GM03348 (cell line): ENCODE data around the gene XYLT1.

Experiments used
- DNase-seq: peaks from one replicate; pipeline ENCODE4 v3.0.0; 2012; ENCODE audit warnings: low spot score

The XYLT1 gene

DNA sequence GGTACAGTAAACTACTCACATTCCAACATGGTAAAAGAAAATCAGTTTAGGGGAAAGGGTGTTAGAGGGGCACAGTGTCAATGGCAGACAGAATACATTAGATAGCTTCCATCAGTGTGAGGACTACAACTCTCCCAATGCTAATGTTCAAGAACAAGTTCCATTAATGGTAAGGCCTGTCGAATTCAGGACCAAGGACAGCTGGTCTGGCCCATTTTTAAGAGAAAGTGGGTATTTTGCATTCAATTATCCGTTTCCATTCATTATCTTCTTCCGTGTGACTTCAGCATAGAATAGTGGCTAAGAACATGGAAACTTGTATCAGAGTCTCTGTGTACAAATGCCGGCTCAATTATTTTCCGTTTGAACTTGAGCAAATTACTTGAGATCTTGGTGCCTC is 98.4 kb downstream of the XYLT1 start:
- no peak for DNase-seq

DNA sequence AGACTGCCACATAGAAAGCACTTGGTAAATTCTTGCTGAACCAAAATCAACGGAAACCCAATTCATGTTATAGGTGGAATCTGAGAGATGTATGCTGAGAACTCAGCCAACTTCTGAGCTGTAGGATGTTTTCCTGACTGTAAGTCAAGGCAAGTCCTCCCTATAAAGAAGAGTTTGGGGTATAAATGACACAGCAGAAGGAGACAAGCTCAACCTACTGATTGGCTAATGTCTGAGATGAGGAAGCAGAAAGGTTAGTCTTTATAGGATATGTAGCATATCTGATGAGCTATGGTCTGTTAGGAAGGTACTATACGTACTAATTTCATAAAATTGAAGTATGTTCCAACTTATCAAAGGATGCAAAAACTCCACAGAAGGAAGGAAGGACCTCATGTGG is 99.5 kb downstream of the XYLT1 start:
- no peak for DNase-seq

DNA sequence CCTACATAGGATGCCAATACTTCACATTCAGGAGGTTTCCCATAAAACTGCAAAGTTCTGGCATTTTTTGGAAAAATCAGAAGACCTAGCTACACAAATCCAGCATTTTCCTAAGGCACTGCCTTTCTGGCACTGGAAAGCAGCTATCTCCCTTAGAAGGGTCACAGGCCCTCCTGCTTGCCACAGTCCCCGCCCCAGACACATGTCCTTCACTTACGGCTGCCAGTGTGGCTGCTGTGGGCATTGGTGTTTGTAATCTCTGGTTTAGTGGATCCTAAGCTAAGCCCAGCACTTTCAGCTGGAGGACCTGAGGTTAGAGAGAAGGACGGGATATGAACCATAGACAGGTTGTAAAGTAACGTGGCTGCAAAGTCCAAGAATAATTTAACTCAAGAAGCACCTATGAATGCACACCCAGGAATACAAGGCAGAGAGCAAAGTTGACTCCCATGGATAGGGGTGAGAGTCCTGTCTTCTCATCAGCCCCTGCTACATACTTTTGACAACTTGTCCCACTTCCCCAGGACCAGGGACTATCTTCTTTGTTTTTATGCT is 100.0 kb downstream of the XYLT1 start:
- no peak for DNase-seq

DNA sequence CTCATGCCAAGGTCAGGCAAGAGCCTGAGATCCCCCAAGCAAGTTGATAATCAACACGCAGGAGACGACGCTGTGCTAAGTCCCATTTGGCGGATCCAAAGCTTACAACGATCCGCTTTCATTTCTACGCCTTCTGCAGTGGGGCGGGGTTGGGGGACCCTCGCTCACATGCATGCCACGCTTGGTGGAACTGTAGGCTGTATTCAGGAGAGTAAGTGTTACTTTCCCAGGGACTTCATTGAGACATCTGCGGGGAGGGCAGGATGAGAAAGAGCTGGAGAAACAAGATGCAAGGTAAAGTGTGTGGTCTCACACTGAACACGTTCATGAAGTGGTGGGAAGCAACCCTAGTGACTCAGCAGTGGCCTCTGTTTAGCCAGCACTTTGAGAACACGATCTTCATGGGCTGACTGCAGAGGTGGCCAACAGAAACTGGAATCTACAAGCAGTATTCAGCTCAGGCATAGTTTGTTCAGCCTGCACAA is 100.5 kb downstream of the XYLT1 start:
- DNase-seq, result no peak

DNA sequence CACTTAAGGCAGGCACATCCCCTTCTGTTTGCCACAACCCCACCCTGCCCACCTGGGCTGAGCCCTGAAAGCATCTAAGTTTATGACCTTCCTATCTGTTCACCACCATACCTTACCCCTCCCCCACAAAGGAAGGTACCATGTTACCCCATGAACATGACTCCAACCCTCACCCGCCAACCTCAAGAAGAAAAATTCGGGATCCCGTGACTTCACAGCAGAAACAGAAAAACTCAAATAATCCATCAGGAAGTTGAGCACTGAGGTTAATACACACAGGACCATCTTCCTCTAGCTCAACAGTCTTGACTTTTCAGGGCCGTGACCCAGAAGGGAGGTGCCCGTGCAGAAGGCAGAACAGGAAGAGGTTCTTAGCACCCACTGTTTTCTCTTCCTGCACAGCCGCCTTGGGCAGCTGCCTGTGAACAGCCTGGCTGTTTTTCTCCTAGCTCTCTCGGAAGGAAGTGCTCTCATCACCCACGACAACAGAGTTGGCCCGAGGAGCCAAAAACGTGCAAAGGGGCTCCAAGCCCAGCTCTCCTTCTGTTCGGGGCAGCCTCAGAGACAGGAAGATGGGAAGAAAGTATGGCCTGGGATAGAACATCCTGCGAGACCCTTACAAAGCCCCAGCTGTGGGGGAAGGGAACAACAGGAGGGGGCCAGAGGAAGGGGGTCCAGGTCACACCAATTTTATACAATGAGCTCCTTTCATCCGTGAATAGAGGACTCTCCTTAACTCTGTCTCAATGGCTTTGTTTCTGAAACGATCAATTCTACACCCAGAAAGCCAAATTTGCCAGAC is 101.1 kb downstream of the XYLT1 start:
- DNase-seq, result no peak

DNA sequence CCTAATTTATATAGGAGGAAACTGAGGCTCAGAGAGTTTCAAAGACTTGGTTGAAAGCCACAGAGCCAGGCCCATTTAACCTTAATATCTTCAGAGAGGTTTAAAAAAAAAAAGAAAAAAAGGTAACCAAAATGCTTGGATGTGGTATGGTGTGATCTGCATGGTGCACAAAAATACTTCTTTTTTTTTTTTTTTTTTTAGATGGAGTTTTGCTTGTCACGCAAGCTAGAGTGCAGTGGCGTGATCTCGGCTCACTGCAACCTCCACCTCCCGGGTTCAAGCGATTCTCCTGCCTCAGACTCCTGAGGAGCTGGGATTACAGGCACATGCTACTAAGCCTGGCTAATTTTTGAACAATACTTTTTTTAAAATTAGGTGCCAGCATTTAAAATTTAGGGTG is 101.8 kb downstream of the XYLT1 start:
- DNase-seq, result no peak

DNA sequence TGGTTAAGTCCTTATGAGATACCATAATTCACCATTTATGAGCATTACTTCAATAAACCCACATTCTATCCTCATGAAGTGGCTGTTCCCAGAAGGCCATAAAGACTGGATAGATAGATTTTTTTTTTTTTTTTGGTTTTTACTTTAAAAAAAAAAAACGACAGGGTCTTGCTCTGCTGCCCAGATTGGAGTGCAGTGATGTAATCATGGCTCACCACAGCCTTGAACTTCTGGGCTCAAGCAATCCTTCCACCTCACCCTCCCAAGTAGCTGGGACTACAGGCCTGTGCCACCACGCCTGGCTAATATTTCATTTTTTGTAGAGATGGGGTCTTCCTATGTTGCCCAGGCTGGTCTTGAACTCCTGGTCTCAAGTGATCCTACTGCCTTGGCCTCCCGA is 102.3 kb downstream of the XYLT1 start:
- DNase-seq, result no peak

DNA sequence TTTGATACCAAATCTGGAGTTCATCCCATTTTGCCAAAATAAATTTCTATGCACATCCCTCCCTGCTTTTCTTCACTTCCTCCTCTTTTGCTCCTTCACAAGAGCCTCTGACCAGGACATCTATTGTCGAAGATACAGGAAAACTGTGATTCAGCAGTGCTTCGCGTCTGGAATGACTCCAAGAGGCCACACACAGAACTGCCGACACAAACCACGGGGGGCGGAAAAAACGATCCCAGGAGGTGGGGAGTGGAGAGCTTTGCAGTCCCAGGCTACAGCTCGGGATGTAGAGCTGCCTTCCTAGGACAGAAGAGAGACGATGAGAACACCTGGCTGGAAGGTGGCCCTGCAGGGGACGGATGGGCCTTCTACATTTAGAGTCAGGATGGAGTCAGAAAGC is 102.8 kb downstream of the XYLT1 start:
- peak; percentile 45 for DNase-seq

DNA sequence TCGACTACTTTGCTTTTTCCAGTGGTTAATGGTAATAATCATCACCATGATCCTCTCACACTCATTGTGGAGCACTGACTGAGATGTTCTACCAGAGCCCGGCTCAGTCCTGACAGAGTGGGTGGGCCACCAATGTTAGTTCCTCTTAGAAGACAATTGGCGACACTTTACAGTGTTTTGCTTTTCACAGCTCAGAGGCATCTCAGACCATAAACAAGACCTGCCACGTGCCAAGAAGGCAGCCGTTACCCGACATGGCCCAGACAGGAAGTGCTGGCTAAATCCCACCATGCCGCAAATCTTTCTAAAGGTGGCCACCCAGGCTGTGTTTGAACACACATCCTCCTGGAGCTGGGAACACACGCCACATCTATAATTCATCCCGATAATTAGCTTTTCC is 103.7 kb downstream of the XYLT1 start:
- no peak for DNase-seq

DNA sequence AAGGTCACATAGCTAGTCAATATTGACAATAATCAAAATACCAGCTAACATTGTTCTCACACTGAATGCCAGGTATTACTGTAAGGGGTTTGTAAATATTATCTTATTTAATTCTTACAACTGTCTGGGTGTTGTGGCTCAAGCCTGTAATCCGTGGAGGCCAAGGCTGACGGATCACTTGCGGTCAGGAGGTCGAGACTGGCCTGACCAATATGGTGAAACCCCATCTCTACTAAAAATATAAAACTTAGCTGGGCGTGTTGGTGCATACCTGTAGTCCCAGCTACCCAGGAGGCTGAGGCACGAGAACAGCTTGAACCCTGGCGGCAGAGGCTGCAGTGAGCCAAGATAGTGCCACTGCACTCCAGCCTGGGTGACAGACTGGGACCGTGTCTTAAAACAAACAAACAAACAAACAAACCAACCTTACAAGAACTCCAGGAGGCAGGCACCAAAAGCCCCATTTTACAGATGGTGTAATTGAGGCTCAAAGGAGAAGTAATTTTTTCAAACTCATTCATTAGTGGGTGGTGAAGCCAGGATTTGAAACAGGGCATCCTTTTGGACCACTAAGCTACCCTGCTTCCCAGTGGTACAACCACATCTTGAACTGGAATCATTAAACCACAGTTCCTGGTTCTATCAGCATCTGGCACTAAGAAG is 104.3 kb downstream of the XYLT1 start:
- DNase-seq, result no peak

DNA sequence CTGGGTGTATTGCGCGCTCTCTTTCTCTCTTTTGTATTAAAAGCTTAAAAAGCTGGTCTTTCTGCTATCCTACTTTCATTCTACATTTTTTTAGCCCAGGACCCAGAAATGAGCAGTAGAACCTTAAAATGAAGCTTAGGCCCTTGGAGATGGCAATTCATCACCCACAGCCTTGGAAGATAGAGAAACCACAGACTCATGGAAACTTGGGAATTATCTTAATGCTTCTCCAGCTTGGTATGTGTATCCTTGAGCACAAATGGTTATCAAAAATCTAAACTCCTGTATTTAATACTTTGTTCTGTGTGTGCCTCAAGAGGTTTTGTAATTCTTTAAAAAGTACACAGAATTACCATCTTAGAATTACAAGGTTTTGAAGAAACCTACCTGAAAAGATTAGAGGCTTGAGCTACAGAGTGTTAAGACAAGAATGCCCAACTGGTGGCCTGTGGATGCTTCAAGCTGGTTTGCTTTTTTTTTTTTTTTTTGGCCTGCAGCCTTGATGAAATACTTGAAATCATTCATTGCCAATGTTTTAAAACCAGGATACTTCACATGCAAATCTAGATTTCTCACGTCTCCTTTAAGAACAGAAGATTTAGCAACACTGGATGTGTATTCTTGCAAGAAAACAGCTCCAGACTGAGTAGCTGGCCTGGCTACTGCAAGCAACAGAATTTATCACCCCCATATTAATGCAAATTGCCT is 105.0 kb downstream of the XYLT1 start:
- peak; percentile 69 for DNase-seq

DNA sequence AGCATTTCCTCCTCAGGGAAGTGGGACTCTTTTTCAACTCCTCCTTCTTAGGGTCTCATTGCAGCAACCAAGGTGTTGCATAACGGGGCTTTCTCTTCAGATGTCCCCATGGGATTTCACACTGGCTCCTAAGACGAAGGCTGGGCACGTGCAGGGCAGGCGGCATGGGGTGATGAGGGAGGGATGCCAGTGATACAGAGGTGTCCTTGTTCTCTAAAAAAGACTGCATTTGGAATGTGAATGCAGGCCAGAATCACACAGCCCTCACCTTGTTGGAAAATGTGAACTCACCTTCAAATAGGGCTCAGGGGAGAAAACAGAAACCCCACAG is 105.6 kb downstream of the XYLT1 start:
- no peak for DNase-seq

DNA sequence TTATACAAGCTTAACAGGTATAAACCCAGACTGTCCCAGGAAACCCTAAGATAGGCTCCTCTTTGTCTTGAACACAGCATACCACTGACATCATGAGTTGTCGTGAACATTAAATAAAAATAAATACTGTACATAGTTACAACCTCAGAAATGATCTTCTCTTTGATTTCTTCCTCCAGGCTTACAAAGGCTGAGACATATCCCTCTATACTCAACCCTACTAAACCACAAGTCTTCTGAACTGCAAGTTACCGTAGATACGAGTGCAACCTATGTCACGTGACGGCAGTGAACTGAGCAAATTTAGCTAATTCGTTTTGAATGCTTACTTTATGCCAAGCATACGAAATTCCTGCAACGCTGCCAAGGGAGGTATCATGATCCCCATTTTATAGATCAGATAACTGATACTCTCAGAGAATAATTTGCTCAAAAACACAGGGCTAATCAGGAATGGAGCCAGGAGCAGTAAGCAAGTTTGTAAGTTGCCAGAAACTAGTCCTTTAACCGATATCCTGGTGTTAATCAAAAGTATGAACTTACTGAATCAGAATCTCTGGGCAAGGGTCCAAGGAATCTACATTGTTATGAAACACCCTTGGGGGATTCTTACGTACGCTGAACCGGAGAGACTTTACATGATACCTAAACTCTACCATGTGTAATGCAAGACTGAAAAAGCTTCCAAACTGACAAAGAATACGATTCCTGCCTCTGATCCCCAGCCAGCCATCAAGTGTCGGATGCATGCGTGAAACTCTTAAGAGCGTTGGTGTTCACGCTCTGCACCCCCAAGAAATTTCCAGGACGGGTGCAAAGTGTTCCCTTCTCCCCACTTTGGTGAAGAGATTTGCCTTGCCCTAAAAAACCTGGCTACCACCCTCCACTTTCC is 106.2 kb downstream of the XYLT1 start:
- peak; percentile 65 for DNase-seq

DNA sequence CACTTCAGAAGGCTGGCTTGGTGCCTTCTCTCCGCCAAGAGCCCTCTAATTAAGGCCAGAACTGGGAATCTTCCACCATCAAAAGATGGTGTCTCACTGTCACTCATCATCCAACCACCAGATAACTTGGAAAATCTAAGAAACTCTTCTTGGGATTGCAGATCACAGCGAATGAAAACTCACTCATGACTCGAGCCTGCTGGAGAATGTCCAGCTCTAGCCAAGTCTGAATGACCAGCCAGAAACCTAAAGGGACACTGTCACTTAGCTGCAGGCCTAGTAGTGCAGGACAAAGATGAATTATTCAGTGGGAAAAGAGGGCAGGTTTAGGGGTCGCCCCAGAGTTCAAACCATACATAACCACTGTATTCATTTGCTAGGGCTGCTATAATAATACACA is 107.8 kb downstream of the XYLT1 start:
- no peak for DNase-seq

DNA sequence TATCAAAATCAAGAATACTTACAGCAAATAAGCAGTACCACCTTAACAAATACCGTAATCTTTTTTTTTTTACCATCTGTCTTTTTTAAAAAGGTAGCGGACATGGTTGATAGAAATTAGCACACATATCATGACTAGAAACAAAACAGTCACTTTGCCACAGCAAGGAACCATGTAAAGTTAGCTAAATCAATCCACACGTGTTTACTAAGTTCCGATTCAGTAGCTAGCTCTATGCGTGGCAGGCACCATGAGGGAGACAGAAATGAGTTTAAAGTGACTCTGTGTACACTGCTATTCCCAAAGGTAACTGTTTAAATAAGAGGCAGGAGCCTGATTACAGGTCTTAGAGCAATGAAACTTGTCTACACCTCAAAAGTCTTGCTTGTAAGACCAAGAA is 108.6 kb downstream of the XYLT1 start:
- no peak for DNase-seq

DNA sequence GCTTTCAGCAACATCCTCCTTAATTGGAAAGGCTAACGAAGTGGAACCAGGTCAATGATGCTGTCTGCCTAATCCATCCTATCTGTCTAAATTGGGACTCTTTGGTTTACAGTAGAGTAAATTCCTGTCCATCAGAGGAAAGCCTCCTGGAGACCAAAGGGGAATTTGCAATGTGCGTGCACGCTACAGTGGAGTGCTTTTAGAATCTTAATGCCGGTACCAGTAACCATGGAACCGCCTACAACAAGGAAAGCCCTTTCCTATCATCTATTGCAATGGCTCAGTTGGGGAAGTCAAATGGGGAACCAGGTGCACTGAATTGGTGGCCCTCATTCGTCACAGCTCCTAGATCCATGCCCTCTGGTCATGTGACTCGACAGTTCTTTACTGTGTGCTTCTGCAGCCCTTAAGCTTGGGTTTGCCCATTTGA is 110.1 kb downstream of the XYLT1 start:
- DNase-seq, result no peak

DNA sequence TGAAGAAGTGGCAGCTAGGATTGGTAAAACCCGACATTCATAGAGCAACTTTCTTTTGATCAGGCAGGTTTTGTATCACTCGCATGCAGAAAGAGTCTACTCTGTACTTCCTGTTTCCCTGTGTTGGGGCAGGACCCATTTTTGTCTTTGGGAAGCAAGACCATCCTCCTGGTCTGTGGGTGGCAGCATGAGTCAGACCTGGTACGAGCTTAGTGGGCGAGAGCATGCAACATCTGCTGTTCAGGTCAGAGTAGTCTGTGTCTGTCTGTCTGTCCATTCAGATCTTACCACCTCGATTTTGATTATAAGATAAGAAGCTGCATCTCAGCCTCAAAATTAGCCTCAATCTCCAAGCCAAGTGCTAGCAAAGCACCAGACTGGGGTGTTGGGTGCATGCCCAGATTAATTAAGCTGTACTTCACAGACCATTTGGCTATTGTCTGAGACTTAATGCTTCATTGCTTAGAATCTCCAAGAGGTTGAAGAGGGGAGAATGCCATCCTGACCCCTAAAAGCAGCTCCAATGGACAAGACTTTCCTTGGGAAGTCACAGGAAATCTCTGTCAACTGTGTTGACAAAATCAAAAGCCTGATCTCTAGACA is 110.9 kb downstream of the XYLT1 start:
- DNase-seq, result peak; percentile 73

DNA sequence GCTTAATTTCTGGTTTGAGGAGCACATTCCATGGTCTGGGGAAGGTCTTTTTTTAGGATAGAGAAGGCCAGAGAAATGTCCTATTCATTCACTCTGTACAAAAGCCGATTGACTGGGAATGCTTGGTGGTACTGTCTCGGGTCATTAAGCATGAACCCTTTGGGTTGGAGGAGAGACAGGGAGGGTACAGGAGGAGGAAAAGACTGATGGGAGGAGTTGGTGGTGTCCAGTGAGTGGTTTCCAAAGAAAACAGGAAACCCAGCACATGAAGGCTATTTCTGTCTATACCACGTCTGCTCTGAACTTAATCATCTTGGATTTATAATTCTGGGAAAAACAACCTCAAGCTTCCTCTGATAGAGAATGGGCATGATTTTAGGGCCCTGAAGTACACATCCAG is 111.9 kb downstream of the XYLT1 start:
- peak; percentile 57 for DNase-seq

DNA sequence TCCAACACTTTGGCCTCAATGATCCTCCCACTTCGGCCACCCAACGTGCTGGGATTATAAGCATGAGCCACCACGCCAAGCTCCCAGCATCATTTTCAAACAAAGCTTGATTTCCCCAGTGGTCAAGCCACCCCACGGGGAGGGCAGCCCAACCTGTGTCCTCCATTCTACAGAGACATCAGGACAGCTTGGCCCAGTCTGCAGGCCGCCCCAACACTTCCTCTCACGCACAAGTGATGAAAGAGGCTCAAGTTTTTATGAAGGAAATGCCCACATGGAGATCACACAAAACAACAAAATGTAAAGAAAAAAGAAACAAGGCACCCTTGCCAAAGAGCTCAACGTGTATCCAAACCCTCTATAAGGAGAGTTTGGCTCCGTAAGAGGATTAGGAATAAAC is 112.4 kb downstream of the XYLT1 start:
- no peak for DNase-seq

DNA sequence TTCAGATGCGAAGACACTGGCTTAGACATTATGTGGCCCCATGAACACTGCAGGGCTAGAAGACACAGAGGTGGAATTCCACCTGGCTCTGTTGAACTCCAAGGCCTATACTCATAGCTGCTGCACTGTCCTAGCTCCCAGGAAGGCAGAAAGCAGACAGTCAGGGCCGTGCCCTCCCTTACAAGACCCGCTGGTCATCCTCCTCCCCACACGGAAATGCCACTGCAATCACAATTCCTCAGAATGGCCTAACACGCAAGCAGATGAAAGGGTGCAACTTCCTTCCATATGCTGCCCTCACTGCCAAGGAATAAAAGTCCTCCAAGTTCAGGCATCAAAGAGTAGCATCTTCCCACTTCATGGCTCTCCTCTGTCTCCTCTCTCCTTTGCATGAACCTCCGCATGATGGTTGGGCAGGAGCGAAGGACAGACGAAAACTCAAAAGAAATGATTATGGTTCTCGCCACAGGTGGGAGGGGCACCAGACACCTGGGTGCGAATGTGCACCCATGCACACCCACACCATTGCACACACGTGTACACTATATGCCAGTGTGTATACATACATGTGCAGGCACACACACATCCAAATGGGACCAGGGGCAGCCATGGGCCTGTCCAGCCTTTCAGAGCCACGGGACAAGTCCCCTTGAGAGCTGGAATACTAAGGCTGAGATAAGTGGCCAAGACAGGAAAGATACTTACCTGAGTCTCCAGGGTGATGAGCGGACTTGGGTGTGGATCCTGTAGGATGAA is 113.3 kb downstream of the XYLT1 start:
- no peak for DNase-seq
